H1 (cell line): ENCODE measurements around the gene RAD54L. TPM values are rescaled to one million over a fixed set of nuclear protein-coding genes. Genes with fewer than 3 reads are reported as not detected.

Experiments
- CTCF ChIA-PET: fragments of 300-600 bp; sonication (Branson Sonifier 250); formaldehyde crosslinking; loops from one replicate; lab custom pipeline; 2021; ENCODE audit not compliant: partially characterized antibody; lab: Charles Lee
- POLR2A ChIA-PET: fragments of 300-600 bp; sonication (Branson Sonifier 250); formaldehyde crosslinking; loops from one replicate; lab custom pipeline; 2021; ENCODE audit warnings: inconsistent platforms; ENCODE audit not compliant: partially characterized antibody; lab: Charles Lee
- DNase-seq, 2 experiments: peaks; one replicate each; pipeline versions ENCODE4 v3.0.0 to v3.0.0-alpha.2; 2010 to 2022; ENCODE audit warnings: low spot score in 2 of 2, low read depth in 1 of 2, mixed read lengths in 1 of 2
- FAIRE-seq: peaks from 2 replicates; lab custom pipeline; 2011; peaks lifted over from hg19 to GRCh38; lab: Jason Lieb, UNC
- H2AFZ ChIP-seq: 2 replicates; pipeline ENCODE4 v1.8.1; 2012; ENCODE audit warnings: low read length, inconsistent platforms
- H2AK5ac ChIP-seq: 2 replicates; pipeline ENCODE4 v1.6.1; 2013; ENCODE audit warnings: low read depth, low read length
- H2BK120ac ChIP-seq: replicated peaks from 2 replicates; pipeline ENCODE3; 2013; ENCODE audit warnings: low read depth, low read length, inconsistent platforms
- H2BK12ac ChIP-seq: 2 replicates; pipeline ENCODE4 v1.6.1; 2013; ENCODE audit warnings: low read depth, low read length
- H2BK15ac ChIP-seq: 2 replicates; pipeline ENCODE4 v1.6.1; 2013; ENCODE audit warnings: low read length
- H2BK20ac ChIP-seq: 2 replicates; pipeline ENCODE4 v1.6.1; 2013; ENCODE audit warnings: low read length
- H2BK5ac ChIP-seq: 2 replicates; pipeline ENCODE4 v1.6.1; 2013; ENCODE audit warnings: low read depth, low read length
- H3K14ac ChIP-seq: 2 replicates; pipeline ENCODE4 v1.6.1; 2013; ENCODE audit warnings: inconsistent platforms; ENCODE audit not compliant: insufficient read length
- H3K18ac ChIP-seq: 2 replicates; pipeline ENCODE4 v1.6.1; 2013; ENCODE audit warnings: low read length; ENCODE audit errors: extremely low read depth
- H3K23ac ChIP-seq: 2 replicates; pipeline ENCODE4 v1.6.1; 2013; ENCODE audit warnings: inconsistent platforms; ENCODE audit not compliant: insufficient read length
- H3K23me2 ChIP-seq: 2 replicates; pipeline ENCODE4 v1.6.1; 2013; ENCODE audit warnings: low read depth, low read length
- H3K27ac ChIP-seq: 2 replicates; pipeline ENCODE4 v1.6.1; 2011; ENCODE audit warnings: low read depth, low read length, inconsistent platforms
- H3K27me3 ChIP-seq, 4 experiments: replicated peaks in 1 of 4; 1 replicate in 1 of 4; 2 replicates in 3 of 4; pipeline versions ENCODE4 v1.6.1 to v1.8.1; 2011 to 2013; ENCODE audit warnings: low read length in 3 of 4, mild to moderate bottlenecking in 3 of 4, inconsistent platforms in 2 of 4, mixed read lengths in 2 of 4, moderate library complexity in 1 of 4; ENCODE audit not compliant: control insufficient read depth in 3 of 4, insufficient read depth in 3 of 4; ENCODE audit errors: extremely low read depth in 1 of 4
- H3K36me3 ChIP-seq, 4 experiments: 2 replicates each; pipeline versions ENCODE4 v1.6.1 to v1.8.1; 2011 to 2013; ENCODE audit warnings: mild to moderate bottlenecking in 4 of 4, low read length in 3 of 4, moderate library complexity in 2 of 4, control low read depth in 1 of 4, inconsistent platforms in 1 of 4; ENCODE audit not compliant: insufficient read depth in 4 of 4, control insufficient read depth in 2 of 4
- H3K4ac ChIP-seq: replicated peaks from 2 replicates; pipeline ENCODE3; 2013; ENCODE audit warnings: low read length, low read depth, mixed read lengths, inconsistent platforms; ENCODE audit not compliant: insufficient read length
- H3K4me1 ChIP-seq, 4 experiments: replicated peaks in 1 of 4; 1 replicate in 1 of 4; 2 replicates in 3 of 4; pipeline versions ENCODE4 v1.6.1 to v1.8.1; 2011 to 2013; ENCODE audit warnings: low read length in 3 of 4, inconsistent platforms in 2 of 4, mixed read lengths in 1 of 4; ENCODE audit not compliant: insufficient read depth in 4 of 4, control insufficient read depth in 3 of 4
- H3K4me2 ChIP-seq, 2 experiments: 2 replicates each; pipeline versions ENCODE4 v1.6.1 to v1.8.1; 2011 to 2013; ENCODE audit warnings: low read depth in 2 of 2, low read length in 2 of 2, control low read depth in 1 of 2, inconsistent platforms in 1 of 2, mild to moderate bottlenecking in 1 of 2; ENCODE audit not compliant: insufficient read depth in 1 of 2
- H3K4me3 ChIP-seq, 4 experiments: fragments of 200-600, 300-600 bp in 1 of 4; sonication (generic), shearing (Covaris generic), sonication (Bioruptor Twin) in 1 of 4; 2 replicates each; pipeline versions ENCODE4 v1.5.1 to v1.8.1; 2011 to 2016; ENCODE audit warnings: low read length in 4 of 4, low read depth in 3 of 4, control low read depth in 2 of 4, inconsistent platforms in 2 of 4, mild to moderate bottlenecking in 2 of 4, mixed read lengths in 1 of 4, moderate library complexity in 1 of 4; ENCODE audit not compliant: insufficient read depth in 2 of 4; ENCODE audit errors: extremely low read depth in 1 of 4
- H3K56ac ChIP-seq: replicated peaks from 2 replicates; pipeline ENCODE3; 2013; ENCODE audit warnings: low read depth, mild to moderate bottlenecking, mixed read lengths, low read length, inconsistent platforms; ENCODE audit not compliant: insufficient read length
- H3K79me1 ChIP-seq: 2 replicates; pipeline ENCODE4 v1.6.1; 2013; ENCODE audit warnings: low read depth, low read length, control low read depth
- H3K79me2 ChIP-seq, 2 experiments: 2 replicates each; pipeline versions ENCODE4 v1.6.1 to v1.8.1; 2012 to 2013; ENCODE audit warnings: low read length in 2 of 2, mild to moderate bottlenecking in 2 of 2, inconsistent platforms in 1 of 2; ENCODE audit not compliant: insufficient read depth in 2 of 2, control insufficient read depth in 1 of 2
- H3K9ac ChIP-seq, 4 experiments: replicated peaks in 1 of 4; 1 replicate in 1 of 4; 2 replicates in 3 of 4; pipeline versions ENCODE4 v1.6.1 to v1.8.1; 2011 to 2013; ENCODE audit warnings: low read depth in 3 of 4, low read length in 3 of 4, control low read depth in 2 of 4, mild to moderate bottlenecking in 2 of 4, moderate library complexity in 2 of 4, inconsistent platforms in 1 of 4; ENCODE audit errors: extremely low read depth in 1 of 4
- H3K9me3 ChIP-seq, 2 experiments: 2 replicates each; pipeline versions ENCODE4 v1.6.1 to v1.8.1; 2012 to 2013; ENCODE audit warnings: mild to moderate bottlenecking in 2 of 2, moderate library complexity in 2 of 2, control low read depth in 1 of 2, inconsistent platforms in 1 of 2, low read depth in 1 of 2, low read length in 1 of 2, mixed read lengths in 1 of 2; ENCODE audit not compliant: insufficient read depth in 2 of 2
- H4K20me1 ChIP-seq, 2 experiments: replicated peaks in 1 of 2; 2 replicates each; pipeline versions ENCODE3 to v1.8.1; 2011 to 2013; ENCODE audit warnings: inconsistent platforms in 2 of 2, low read length in 2 of 2, mild to moderate bottlenecking in 1 of 2; ENCODE audit not compliant: insufficient read depth in 2 of 2, control insufficient read depth in 1 of 2
- H4K5ac ChIP-seq: 2 replicates; pipeline ENCODE4 v1.6.1; 2013; ENCODE audit warnings: low read length, low read depth, mixed read lengths, inconsistent platforms; ENCODE audit not compliant: insufficient read length
- H4K8ac ChIP-seq: 2 replicates; pipeline ENCODE4 v1.8.0; 2013; ENCODE audit warnings: mild to moderate bottlenecking, moderate library complexity, low read length, inconsistent platforms; ENCODE audit not compliant: insufficient read depth; ENCODE audit errors: extremely low read depth
- H4K91ac ChIP-seq: replicated peaks from 2 replicates; pipeline ENCODE3; 2013; ENCODE audit warnings: low read length, mixed read lengths, inconsistent platforms; ENCODE audit not compliant: insufficient read length
- BACH1 ChIP-seq: IDR thresholded peaks from 2 replicates; pipeline ENCODE4 v1.6.1; 2012; ENCODE audit warnings: low read length, improper control_type of control experiment
- JUN ChIP-seq: IDR thresholded peaks from 2 replicates; pipeline ENCODE4 v1.6.1; 2011; ENCODE audit warnings: low read depth, mild to moderate bottlenecking, improper control_type of control experiment, low read length
- NANOG ChIP-seq: IDR thresholded peaks from 2 replicates; pipeline ENCODE4 v1.6.1; 2011; ENCODE audit warnings: low read length, low read depth, mild to moderate bottlenecking, inconsistent platforms; ENCODE audit not compliant: insufficient read depth, poor library complexity, severe bottlenecking
- SIN3A ChIP-seq, 2 experiments: IDR thresholded peaks in 1 of 2; conservative IDR thresholded peaks in 1 of 2; 2 replicates each; pipeline ENCODE4 v1.6.1; 2011 to 2012; ENCODE audit warnings: low read length in 2 of 2, improper control_type of control experiment in 1 of 2, low read depth in 1 of 2, mild to moderate bottlenecking in 1 of 2
- SIRT6 ChIP-seq: IDR thresholded peaks from one replicate; pipeline ENCODE4 v1.7.1; 2012; ENCODE audit warnings: low read length, inconsistent platforms
- YY1 ChIP-seq: IDR thresholded peaks from 2 replicates; pipeline ENCODE4 v1.6.1; 2011; ENCODE audit warnings: low read depth, mild to moderate bottlenecking, low read length
- WGBS, 2 experiments: shearing (Covaris generic) in 1 of 2; methylation state at CpG; one replicate each; pipeline versions ENCODE4 v1.1.6 to v1.1.7; 2013 to 2015; ENCODE audit warnings: low lambda C conversion rate in 2 of 2, mixed read lengths in 2 of 2, inconsistent platforms in 1 of 2, low coverage in 1 of 2, missing lambda C conversion rate in 1 of 2; ENCODE audit not compliant: insufficient replicate concordance in 2 of 2, insufficient coverage in 1 of 2, insufficient read length in 1 of 2; ENCODE audit errors: extremely low coverage in 1 of 2, missing lambda C conversion rate in 1 of 2; 5-methylcytosine and 5-hydroxymethylcytosine counted together
- polyA plus RNA-seq, 7 experiments: library from polyadenylated mRNA; depleted of rRNA in 3 of 7; stranded (reverse) in 5 of 7; unstranded in 2 of 7; fragments of >200 nt in 5 of 7; fragments of 200-250 nt in 2 of 7; gene quantifications; 1 replicate in 5 of 7; 2 replicates in 1 of 7; 4 replicates in 1 of 7; pipeline versions ENCODE4 v1.2.1 to v1.2.3, GENCODE V29; 2011 to 2013; ENCODE audit warnings: missing spikeins in 2 of 7, mixed read lengths in 2 of 7
- total RNA-seq: library from RNA; stranded (reverse); fragmentation: NEBNext Ultra II Directional; extraction: Animal tissue kit (Norgen Biotek cat#: 25700); gene quantifications from 2 replicates; pipeline ENCODE4 v1.2.1, GENCODE V29; 2021
- TF ChIP-seq, protein P1 (sequence below): IDR thresholded peaks from 2 replicates; pipeline ENCODE4 v1.6.1; 2012; ENCODE audit warnings: inconsistent platforms

Gene RAD54L
- total and polyA plus RNA-seq, 2 of the 8 experiments (the other 6 are each of a cell fraction or from before 2014, with no cell fraction given), result 43.5 to 50.3 TPM

DNA sequence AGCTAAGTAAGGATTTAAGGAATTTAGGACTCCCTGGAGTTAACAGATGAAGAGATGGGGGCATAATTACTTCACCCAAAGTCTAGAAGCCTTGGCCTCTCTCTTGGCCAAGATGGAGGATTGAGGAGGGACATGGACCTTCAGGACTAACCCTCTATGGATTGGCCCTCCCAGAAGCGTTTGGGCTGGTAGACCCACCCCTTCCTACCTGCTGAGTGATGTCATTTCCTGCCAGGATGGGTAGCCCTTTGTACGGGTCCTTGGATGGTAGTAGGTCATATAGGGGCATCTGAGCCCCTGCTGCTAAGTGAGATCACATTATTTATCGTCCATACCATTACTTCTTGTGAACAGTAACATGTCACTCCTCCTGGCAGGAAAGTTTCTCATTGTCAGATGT, 26.8 kb upstream of the RAD54L start:
- no peak overlapping the region for H2BK5ac ChIP-seq
- no peak overlapping the region for H3K4ac ChIP-seq
- no peak overlapping the region for H3K27ac ChIP-seq
- no peak overlapping the region for H4K5ac ChIP-seq
- H3K4me2 ChIP-seq, result no peak overlapping the region
- peaks cover 3 to 11% (median 7%) of the 10 kb centered on the region in 4 experiments; a peak in 6 of 7 replicates for H3K4me1 ChIP-seq
- no peaks in the 10 kb centered on the region for H3K23me2 ChIP-seq
- no peak overlapping the region for H3K9ac ChIP-seq
- H4K91ac ChIP-seq, result no peak overlapping the region
- no peaks in the 10 kb centered on the region for H3K79me1 ChIP-seq
- H2BK12ac ChIP-seq, result peak overlapping the region; percentile 80; the same call in 1 of the 2 replicates
- H4K8ac ChIP-seq, result no peak overlapping the region
- no peak overlapping the region for H3K4me3 ChIP-seq
- FAIRE-seq, result no peak
- no peak for DNase-seq
- H3K36me3 ChIP-seq, result no peaks in the 10 kb centered on the region
- no peak overlapping the region for H2AK5ac ChIP-seq
- H3K14ac ChIP-seq, result no peak overlapping the region
- H3K18ac ChIP-seq, result no peak overlapping the region
- no peak overlapping the region for H2BK120ac ChIP-seq
- CTCF ChIA-PET, result interaction anchor here (1.2 to 5.4 kb wide), 5 partner anchors 22 to 40 kb away, joined by 3 to 55 read pairs (median 5); partner anchors contain the start of genes POMGNT1 and RAD54L
- POLR2A ChIA-PET, result interaction anchor here (0.8 to 2.4 kb wide), 3 partner anchors 11 to 23 kb away, joined by 3 to 6 read pairs (median 5); partner anchors contain the start of genes LURAP1 and POMGNT1
- no peak overlapping the region for H2BK20ac ChIP-seq
- H2BK15ac ChIP-seq, result no peak overlapping the region
- no peak overlapping the region for H2AFZ ChIP-seq
- 89% methylated on average over 3 of the region's 3 CpGs; no CpG with 5 or more reads in 1 of the 2 experiments for WGBS, 2 experiments
- no peaks in the 10 kb centered on the region for H4K20me1 ChIP-seq
- H3K23ac ChIP-seq, result no peak overlapping the region
- H3K9me3 ChIP-seq, result no peaks in the 10 kb centered on the region
- H3K27me3 ChIP-seq, result no peaks in the 10 kb centered on the region
- no peak overlapping the region for H3K56ac ChIP-seq
- H3K79me2 ChIP-seq, result no peaks in the 10 kb centered on the region
- no peak for TF ChIP-seq JUN
- no peak for TF ChIP-seq BACH1
- TF ChIP-seq NANOG, result no peak
- no peak for TF ChIP-seq YY1
- no peak for TF ChIP-seq SIRT6
- TF ChIP-seq, protein P1, sequence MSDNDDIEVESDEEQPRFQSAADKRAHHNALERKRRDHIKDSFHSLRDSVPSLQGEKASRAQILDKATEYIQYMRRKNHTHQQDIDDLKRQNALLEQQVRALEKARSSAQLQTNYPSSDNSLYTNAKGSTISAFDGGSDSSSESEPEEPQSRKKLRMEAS, result no peak
- no peak for TF ChIP-seq SIN3A (conservative IDR thresholded peaks at IDR 0.05 in 1 of 2, IDR thresholded peaks at IDR 0.05 in 1 of 2; ENCODE audit: low read depth in 1 of 2, low read length in 2 of 2)
